Karpas-422 (cell line): Measurements from ENCODE around the gene CCDC34. TPM values are rescaled to one million over a fixed set of nuclear protein-coding genes. Genes with fewer than 3 reads are reported as not detected.

Source experiments
- DNase-seq: peaks from one replicate; pipeline ENCODE4 v3.0.0-alpha.2; 2015
- H2AFZ ChIP-seq: fragments of 200-600 bp; sonication (generic); 2 replicates; pipeline ENCODE4 v1.6.1; 2014; ENCODE audit warnings: antibody characterized with exemption, low read length, mixed read lengths
- H3K27ac ChIP-seq: fragments of 200-600 bp; sonication (generic); 2 replicates; pipeline ENCODE4 v1.5.1; 2014; ENCODE audit warnings: mild to moderate bottlenecking, low read length, moderate library complexity
- H3K27me3 ChIP-seq: fragments of 200-600 bp; sonication (generic); 2 replicates; pipeline ENCODE4 v1.6.1; 2014; ENCODE audit warnings: low read length, mixed read lengths
- H3K36me3 ChIP-seq: fragments of 200-600 bp; sonication (generic); 2 replicates; pipeline ENCODE4 v1.6.1; 2014; ENCODE audit warnings: low read length, mixed read lengths; ENCODE audit not compliant: insufficient read depth
- H3K4me1 ChIP-seq: fragments of 200-600 bp; sonication (generic); 2 replicates; pipeline ENCODE4 v1.6.1; 2014; ENCODE audit warnings: mild to moderate bottlenecking, low read length, mixed read lengths
- H3K4me2 ChIP-seq: fragments of 200-600 bp; sonication (generic); 2 replicates; pipeline ENCODE4 v1.6.1; 2014; ENCODE audit warnings: low read length, low read depth, mild to moderate bottlenecking; ENCODE audit not compliant: poor library complexity, severe bottlenecking
- H3K4me3 ChIP-seq: fragments of 200-600 bp; sonication (generic); 2 replicates; pipeline ENCODE4 v1.5.1; 2014; ENCODE audit warnings: mild to moderate bottlenecking, antibody characterized with exemption, low read length, mixed read lengths
- H3K79me2 ChIP-seq: fragments of 200-600 bp; sonication (generic); 2 replicates; pipeline ENCODE4 v1.6.1; 2014; ENCODE audit warnings: mild to moderate bottlenecking, low read length, mixed read lengths
- H3K9ac ChIP-seq: fragments of 200-600 bp; sonication (generic); 2 replicates; pipeline ENCODE4 v1.6.0; 2014; ENCODE audit warnings: low read length
- H3K9me2 ChIP-seq: fragments of 200-600 bp; sonication (generic), shearing (Covaris generic); replicated peaks from 2 replicates; pipeline ENCODE4 v1.6.0; 2014; ENCODE audit warnings: mild to moderate bottlenecking, low read length, moderate library complexity; ENCODE audit not compliant: insufficient read depth
- H3K9me3 ChIP-seq: fragments of 300-700, 200-600 bp; sonication (generic); 2 replicates; pipeline ENCODE4 v1.6.1; 2014; ENCODE audit warnings: low read length, mixed read lengths
- H4K20me1 ChIP-seq: fragments of 200-600 bp; sonication (generic); 2 replicates; pipeline ENCODE4 v1.6.1; 2014; ENCODE audit warnings: mild to moderate bottlenecking, antibody characterized with exemption, low read length, low read depth; ENCODE audit not compliant: insufficient read depth
- total RNA-seq: library from RNA; depleted of rRNA; stranded (reverse); fragments of >200 nt; shearing (Covaris generic); gene quantifications from 2 replicates; pipeline ENCODE4 v1.2.3, GENCODE V29; 2014; ENCODE audit warnings: low replicate concordance

CCDC34 gene
- total RNA-seq, 1 experiment from 2014 or later, result 10.2 TPM

DNA sequence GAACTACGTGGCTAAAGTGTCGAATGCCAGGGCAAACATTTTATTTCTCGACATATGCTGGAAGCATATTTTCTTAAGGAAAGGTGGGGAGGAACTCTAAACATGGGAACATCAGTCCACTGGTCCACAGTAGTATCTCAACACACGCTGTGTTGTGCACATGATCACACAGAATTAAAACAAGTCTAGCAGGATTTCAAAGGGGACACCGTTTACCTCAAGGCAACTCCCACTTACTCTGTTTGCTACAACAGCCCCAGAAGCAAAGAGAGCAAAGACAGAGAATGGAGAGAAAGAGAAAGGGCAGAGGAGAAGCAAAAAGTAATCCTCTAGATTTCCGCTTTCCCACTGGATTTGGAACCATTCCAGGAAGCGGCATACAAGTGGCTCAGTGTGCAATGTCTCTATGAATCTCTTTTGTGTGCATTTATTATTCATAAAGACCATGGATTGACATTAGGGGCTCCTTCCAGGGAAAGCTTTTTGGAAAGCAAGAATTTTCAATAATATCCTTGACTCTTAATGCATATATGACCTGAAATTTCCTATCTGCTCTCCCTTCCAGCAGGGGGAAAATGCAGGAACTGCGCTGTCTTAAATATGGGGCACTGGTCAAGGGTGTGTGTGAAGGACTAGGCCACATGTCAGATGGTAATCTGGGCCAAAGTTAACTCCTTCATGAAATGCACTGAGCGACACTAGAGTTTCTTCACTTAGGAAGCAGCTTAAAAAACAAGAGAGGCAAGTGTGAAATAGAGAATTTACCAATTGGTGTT is 34.8 kb upstream of the CCDC34 start:
- Histone ChIP-seq H2AFZ (no peak overlapping the region), H3K4me1 (no peaks in the 10 kb centered on the region), H3K27ac (no peak overlapping the region), H3K9me3 (no peaks in the 10 kb centered on the region), H3K27me3 (no peaks in the 10 kb centered on the region), H3K79me2 (no peaks in the 10 kb centered on the region), H3K36me3 (no peaks in the 10 kb centered on the region), H3K9ac (no peak overlapping the region), H3K4me3 (no peak overlapping the region), H3K4me2 (no peak overlapping the region), H4K20me1 (no peaks in the 10 kb centered on the region), H3K9me2 (no peaks in the 10 kb centered on the region)
- DNase-seq, result no peak

DNA sequence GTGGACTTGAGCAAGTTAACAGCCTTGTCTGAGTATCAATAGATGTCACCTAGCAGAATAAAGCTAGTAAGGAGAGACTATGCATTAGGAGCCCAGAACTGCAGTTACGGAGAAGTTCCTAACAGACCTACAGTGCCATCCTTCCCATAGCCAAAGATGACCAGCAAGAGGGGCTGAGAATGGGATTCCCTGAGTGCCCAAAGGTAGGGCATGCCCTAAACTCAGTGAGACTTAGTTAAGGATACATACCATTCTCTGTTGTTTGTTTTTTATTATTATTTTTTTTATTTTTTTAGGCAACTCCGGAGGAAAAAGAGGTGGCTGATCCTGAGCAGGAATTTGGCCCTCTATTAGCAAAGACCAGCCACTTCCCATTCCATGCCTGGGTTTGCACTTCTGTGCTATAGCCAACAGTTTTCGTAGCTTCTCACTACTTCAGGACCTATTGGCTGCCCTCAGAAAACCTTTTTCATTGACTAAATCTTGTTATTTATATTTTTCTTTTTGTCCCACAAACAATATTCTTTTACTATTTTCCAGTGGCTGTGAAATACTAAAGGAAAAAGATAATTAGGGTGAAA is 33.3 kb upstream of the CCDC34 start:
- Histone ChIP-seq H3K27ac (no peak overlapping the region), H3K9ac (no peak overlapping the region), H3K4me1 (no peaks in the 10 kb centered on the region), H3K9me2 (no peaks in the 10 kb centered on the region), H3K9me3 (no peaks in the 10 kb centered on the region), H2AFZ (no peak overlapping the region), H3K4me2 (no peak overlapping the region), H3K36me3 (no peaks in the 10 kb centered on the region), H3K27me3 (no peaks in the 10 kb centered on the region), H3K79me2 (no peaks in the 10 kb centered on the region), H4K20me1 (no peaks in the 10 kb centered on the region), H3K4me3 (no peak overlapping the region)
- DNase-seq, result no peak

DNA sequence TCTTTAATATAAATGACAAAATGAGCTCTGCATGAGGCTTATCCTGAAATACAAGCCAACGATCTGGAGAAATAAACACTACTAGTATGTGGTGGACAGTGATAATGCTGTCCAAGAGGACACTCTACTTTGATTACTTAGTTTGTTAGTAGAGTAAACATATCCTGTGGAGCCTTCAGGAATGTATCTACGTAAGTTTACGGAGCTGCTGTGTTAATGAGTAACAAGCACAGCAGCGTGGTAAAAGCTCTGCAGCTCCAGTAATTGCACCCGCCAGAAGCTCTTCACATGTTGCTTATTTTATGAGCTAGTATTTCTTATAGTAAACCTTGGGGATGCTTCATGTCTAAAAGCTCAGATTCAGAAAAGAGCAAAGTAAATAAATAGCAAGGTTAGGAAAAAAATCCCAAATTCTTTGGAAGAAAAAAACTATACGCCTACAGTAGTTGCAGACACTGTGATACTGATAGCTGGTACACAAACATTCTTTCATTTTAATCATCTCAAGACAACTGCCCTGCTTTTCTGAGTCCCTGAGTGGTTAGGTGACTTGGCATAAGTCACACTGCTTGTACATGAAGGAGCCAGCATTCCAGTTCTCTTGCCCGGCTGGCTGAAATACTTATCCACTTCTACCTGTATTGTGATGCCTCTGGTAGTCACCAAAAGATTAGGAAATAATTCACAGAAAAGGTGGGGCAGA is 32.7 kb upstream of the CCDC34 start:
- Histone ChIP-seq H3K4me1 (no peaks in the 10 kb centered on the region), H3K9me2 (no peaks in the 10 kb centered on the region), H3K4me3 (no peak overlapping the region), H3K4me2 (no peak overlapping the region), H3K79me2 (no peaks in the 10 kb centered on the region), H3K36me3 (no peaks in the 10 kb centered on the region), H2AFZ (no peak overlapping the region), H3K9ac (no peak overlapping the region), H3K27ac (no peak overlapping the region), H4K20me1 (no peaks in the 10 kb centered on the region), H3K9me3 (no peaks in the 10 kb centered on the region), H3K27me3 (no peaks in the 10 kb centered on the region)
- DNase-seq, result no peak

DNA sequence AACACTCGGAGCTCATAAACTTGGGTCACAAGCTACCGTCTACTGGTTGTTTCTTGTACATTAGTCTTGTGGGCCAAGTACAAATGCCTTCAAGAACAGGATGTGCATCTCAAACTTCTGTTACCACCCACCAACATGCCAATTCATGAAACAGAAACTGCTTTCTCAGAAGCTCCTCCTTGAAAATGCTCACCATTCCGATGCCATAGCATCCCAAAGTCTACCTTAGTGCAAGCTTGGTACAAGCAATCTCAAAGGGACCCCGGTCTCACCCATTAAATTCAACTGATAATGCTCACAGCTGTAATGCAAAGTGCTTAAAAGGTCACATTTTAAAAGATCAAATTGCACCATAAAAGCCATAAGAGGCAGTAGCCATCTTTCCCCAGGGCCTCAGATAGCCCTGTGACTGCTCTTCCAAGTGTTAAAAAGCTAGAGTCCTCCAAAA is 31.8 kb upstream of the CCDC34 start:
- H3K27me3 ChIP-seq, result no peaks in the 10 kb centered on the region
- no peaks in the 10 kb centered on the region for H3K9me2 ChIP-seq
- no peak overlapping the region for H3K4me3 ChIP-seq
- no peak overlapping the region for H3K9ac ChIP-seq
- H3K36me3 ChIP-seq, result no peaks in the 10 kb centered on the region
- no peaks in the 10 kb centered on the region for H3K9me3 ChIP-seq
- H2AFZ ChIP-seq, result no peak overlapping the region
- no peaks in the 10 kb centered on the region for H3K4me1 ChIP-seq
- no peak overlapping the region for H3K27ac ChIP-seq
- no peaks in the 10 kb centered on the region for H4K20me1 ChIP-seq
- H3K79me2 ChIP-seq, result no peaks in the 10 kb centered on the region
- DNase-seq, result peak; percentile 10
- no peak overlapping the region for H3K4me2 ChIP-seq

DNA sequence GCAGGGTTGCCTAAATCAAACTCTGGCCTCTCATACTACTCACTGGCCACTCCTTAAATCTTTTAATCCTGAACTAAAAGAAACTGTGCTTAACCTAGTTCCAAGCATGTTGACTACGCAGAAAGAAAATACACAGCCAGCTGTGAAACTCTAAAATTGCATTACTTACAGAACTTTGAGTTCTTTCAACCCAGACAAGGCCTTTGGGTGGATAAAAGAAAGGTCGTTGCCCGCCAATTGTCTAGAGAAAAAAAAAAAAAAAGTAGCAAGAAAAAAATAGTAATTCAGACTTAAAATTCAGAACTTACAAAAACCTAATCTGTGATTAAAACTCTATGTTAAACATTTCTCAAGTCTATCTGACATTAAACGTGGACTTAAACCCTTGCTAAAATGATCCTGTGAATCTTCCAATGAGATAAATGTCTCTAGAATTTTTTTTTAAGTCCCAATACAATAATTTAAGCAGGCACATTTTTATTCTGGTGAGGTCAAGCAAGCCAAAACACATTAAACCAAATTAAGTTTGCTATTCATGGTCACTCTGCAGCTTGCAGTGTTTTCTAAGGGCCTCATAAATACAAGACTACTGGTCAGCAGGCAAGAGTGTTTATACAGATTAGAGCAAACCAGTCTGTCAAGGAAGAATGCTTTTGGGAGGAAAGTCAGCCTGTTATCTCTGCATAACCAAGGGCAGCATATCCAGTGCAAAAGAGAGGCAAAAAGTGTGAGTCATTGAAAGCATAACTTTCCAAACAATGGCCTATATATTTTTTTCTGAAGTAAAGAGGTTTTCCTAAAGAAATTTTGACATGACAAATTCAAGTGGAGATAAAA is 29.5 kb upstream of the CCDC34 start:
- DNase-seq, result no peak
- H3K4me2 ChIP-seq, result no peak overlapping the region
- H2AFZ ChIP-seq, result no peak overlapping the region
- no peak overlapping the region for H3K4me3 ChIP-seq
- no peaks in the 10 kb centered on the region for H3K27me3 ChIP-seq
- no peaks in the 10 kb centered on the region for H3K9me2 ChIP-seq
- no peaks in the 10 kb centered on the region for H3K9me3 ChIP-seq
- no peak overlapping the region for H3K9ac ChIP-seq
- H4K20me1 ChIP-seq, result no peaks in the 10 kb centered on the region
- H3K36me3 ChIP-seq, result no peaks in the 10 kb centered on the region
- H3K79me2 ChIP-seq, result no peaks in the 10 kb centered on the region
- H3K27ac ChIP-seq, result no peak overlapping the region
- no peaks in the 10 kb centered on the region for H3K4me1 ChIP-seq

DNA sequence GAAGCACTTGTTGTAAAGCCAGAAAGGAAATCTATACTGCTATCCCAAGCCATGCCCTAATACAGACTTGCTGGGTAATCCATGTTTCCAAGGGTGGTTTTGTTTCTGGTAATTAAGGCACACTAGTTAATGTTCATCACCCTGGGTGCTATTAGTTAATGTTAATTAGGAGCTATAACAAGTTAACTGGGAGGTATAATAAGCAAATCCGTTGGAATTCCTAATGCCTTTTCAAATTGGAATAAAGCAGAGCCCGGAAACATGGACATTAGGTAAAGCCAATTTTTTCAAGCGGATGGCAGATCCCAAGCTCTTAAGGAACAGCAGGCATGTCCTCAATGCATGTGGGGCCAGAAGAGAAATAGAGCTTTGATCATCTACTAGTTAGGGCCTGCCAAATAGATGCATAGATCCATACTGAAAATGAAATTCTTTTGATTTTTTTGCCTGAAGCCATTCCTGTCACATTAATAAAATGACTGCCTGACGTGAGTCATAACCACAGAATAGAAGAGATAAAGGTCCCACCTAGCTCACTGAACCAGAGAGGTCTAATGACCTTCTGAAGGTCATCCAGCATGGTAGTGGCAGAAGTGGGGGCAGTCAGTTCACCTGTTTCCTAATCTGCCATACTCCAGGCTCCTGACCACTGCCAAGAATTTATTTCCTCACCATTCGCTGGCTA is 28.5 kb upstream of the CCDC34 start:
- no peak overlapping the region for H3K27ac ChIP-seq
- no peak for DNase-seq
- no peak overlapping the region for H3K4me2 ChIP-seq
- no peaks in the 10 kb centered on the region for H3K27me3 ChIP-seq
- H3K79me2 ChIP-seq, result no peaks in the 10 kb centered on the region
- no peaks in the 10 kb centered on the region for H4K20me1 ChIP-seq
- no peaks in the 10 kb centered on the region for H3K9me2 ChIP-seq
- H2AFZ ChIP-seq, result no peak overlapping the region
- H3K9ac ChIP-seq, result no peak overlapping the region
- no peaks in the 10 kb centered on the region for H3K36me3 ChIP-seq
- H3K4me3 ChIP-seq, result no peak overlapping the region
- no peaks in the 10 kb centered on the region for H3K4me1 ChIP-seq
- H3K9me3 ChIP-seq, result no peaks in the 10 kb centered on the region

DNA sequence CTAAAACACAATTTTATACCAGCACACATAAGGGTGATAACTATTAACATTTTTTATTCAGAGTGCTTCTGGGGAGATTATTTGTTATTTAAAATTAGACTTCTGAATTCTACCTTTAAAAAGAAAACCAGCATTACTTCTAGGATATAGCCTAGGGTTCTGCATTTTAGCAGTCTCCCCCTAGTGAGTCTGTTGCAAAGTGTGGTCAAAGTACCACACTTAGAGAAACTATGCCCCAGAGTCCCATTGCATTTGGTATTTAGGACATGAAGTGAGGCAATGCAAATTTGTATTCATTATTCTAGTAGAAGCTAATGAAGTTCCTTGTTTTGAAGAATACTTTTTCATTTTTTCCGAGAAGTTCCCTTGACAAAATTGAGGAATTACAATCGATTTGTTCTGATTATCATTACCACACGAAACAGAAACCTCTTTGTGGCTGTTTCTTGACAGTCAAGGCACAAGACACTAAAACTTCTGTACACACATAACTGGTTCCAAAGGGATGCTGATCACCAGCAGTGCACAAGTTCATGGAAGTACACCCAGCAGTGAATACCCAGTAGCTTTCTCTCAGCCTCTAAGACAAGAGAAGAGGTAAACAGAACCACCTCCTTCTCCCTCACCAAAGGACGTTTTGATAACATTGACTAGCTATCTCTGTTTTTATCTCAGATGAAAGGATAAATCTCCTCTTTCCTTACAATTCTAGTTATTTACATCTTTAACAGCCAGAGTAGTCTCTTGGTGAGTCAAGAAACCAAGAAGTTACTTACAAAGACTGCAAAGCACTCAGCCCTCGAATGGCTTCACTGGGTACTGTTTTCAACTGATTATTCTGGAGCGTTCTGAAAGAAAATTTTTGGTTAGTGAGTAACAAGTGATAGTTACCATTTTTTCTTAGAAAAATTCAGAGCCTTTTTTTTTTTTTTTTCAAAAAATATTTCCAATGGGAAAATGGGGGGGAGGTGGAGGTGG is 27.6 kb upstream of the CCDC34 start:
- H3K27me3 ChIP-seq, result no peaks in the 10 kb centered on the region
- no peaks in the 10 kb centered on the region for H3K9me3 ChIP-seq
- no peaks in the 10 kb centered on the region for H3K36me3 ChIP-seq
- no peaks in the 10 kb centered on the region for H3K9me2 ChIP-seq
- no peak overlapping the region for H3K4me2 ChIP-seq
- no peaks in the 10 kb centered on the region for H3K4me1 ChIP-seq
- no peak overlapping the region for H3K4me3 ChIP-seq
- H3K27ac ChIP-seq, result no peak overlapping the region
- H3K79me2 ChIP-seq, result no peaks in the 10 kb centered on the region
- H2AFZ ChIP-seq, result no peak overlapping the region
- DNase-seq, result no peak
- no peak overlapping the region for H3K9ac ChIP-seq
- no peaks in the 10 kb centered on the region for H4K20me1 ChIP-seq
